ENCODE data around the gene HECA. TPM values are rescaled to one million over a fixed set of nuclear protein-coding genes. Genes with fewer than 3 reads are reported as not detected.
A peak's percentile ranks its signal among the peaks of the same experiment; 100 is the strongest.
"Not testable (repeated sequence)": the region's sequence is repeated elsewhere in the genome, so short reads cannot be mapped to it uniquely, and the experiment has no call there.

HECA gene
- polyA plus RNA-seq, 3 donors from 2014 or later: 3.2 to 4.9 (median 3.8) TPM

- H3K4me3 Mint-ChIP-seq: peak overlapping the region; percentile 69 to 86 (median 84)
- H3K27me3 Mint-ChIP-seq (ENCODE audit: low read depth in 3 of 3): peaks cover 0 to 5% (median 2%) of the 10 kb centered on the region in 3 donors
- peak overlapping the region; percentile 82 to 98 (median 94) for H3K27ac Mint-ChIP-seq
- peaks cover 2 to 9% (median 4%) of the 10 kb centered on the region in 6 donors for H3K9me3 Mint-ChIP-seq
- peak; percentile 78 to 80 (median 78) for DNase-seq
- H3K36me3 Mint-ChIP-seq: peaks cover 2 to 5% (median 4%) of the 10 kb centered on the region in 3 donors
- H3K4me1 Mint-ChIP-seq: peaks cover 24 to 25% of the 10 kb centered on the region in 2 donors
These were observed 9.8 kb upstream of the HECA start for GRCh38 chr6:139124887-139125672.

- DNase-seq: no peak
- H3K4me1 Mint-ChIP-seq: peaks cover 24 to 25% of the 10 kb centered on the region in 2 donors
- H3K36me3 Mint-ChIP-seq: no peaks in the 10 kb centered on the region
- H3K4me3 Mint-ChIP-seq: peak overlapping the region in 3 of 5 donors; percentile 11 to 86 (median 46)
- peak overlapping the region; percentile 82 to 98 (median 94) for H3K27ac Mint-ChIP-seq
- peaks cover 0 to 5% (median 2%) of the 10 kb centered on the region in 3 donors for H3K27me3 Mint-ChIP-seq (ENCODE audit: low read depth in 3 of 3)
- peaks cover 0 to under 1% (median 0%) of the 10 kb centered on the region in 6 donors for H3K9me3 Mint-ChIP-seq
These were observed 8.6 kb upstream of the HECA start for GRCh38 chr6:139126255-139126654.

DNA sequence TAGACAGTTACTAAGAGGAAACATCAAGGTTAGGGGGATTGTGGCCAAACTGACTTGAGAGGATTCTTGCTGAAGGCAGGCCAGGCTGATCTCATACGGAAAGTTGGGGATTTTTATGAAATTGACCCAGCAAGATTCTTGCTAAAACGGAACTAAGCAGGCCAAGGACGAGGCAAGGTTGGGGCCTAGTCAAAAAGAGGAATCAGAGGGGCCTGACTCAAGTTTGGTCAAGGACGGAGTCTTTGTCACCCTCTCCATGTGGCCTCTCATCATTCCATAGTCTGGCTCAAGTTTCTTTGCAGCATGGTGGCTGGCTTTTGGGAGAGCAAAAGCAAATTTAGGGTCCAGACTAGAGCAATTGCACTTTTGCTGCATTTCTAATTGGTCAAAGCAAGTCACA is 7.9 kb upstream of the HECA start:
- Mint-ChIP-seq H3K4me3 (no peak overlapping the region), H3K27me3 (ENCODE audit: low read depth in 3 of 3) (peaks cover 0 to 5% (median 2%) of the 10 kb centered on the region in 3 donors), H3K27ac (peak overlapping the region in 5 of 6 donors; percentile 93 to 98 (median 94)), H3K36me3 (no peaks in the 10 kb centered on the region), H3K4me1 (peaks cover 24 to 25% of the 10 kb centered on the region in 2 donors), H3K9me3 (no peaks in the 10 kb centered on the region)
- no peak for DNase-seq

DNA sequence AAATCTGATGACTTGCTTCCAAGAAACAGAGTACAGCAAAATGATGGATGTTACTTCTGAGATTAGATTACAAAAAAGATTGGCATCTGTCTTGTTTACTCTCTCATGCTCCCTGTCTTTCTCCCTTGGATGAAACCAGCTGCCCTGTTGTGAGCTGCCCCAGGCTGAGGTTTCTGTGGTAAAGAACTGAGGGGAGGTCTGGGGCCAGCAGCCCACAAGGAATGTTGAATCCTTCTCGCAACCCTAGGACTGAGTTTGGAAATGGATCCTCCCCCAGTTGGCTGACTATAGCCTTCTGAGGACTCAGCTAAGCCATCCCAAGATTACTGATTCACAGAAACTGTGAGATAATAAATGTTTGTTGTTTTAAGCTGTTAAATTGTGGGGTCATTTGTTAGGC is 5.6 kb upstream of the HECA start:
- Mint-ChIP-seq H3K27me3 (ENCODE audit: low read depth in 3 of 3) (peaks cover 2 to 4% (median 4%) of the 10 kb centered on the region in 3 donors), H3K27ac (no peak overlapping the region), H3K36me3 (no peaks in the 10 kb centered on the region), H3K4me3 (no peak overlapping the region), H3K9me3 (no peaks in the 10 kb centered on the region), H3K4me1 (peaks cover 28 to 32% of the 10 kb centered on the region in 2 donors)
- DNase-seq: no peak

DNA sequence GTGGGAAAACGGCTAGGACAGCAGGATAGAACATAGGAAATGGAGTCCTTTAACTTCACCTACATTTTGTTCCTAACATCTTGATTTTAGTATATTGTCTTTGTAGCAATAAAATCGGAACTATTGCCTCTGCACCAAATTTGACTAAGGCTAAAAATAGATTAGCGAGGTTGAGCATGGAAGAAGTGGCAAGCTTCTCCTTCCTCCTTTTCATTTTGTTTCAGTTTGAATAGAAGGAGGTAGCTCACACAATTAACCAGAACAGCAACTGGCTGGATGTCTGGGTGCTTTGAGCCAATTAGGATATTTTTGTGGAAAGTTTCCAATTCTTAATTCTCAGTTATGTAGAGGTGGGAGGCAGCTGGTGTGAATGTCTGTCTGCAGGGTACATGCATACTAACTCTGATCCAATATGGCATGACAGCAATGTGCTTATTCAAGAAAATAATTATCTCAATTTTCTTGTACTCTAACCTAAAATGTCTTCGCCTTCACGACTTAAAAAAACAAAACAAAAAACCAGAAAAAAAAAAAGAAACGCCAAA is 3.1 kb upstream of the HECA start:
- no peak overlapping the region for H3K4me3 Mint-ChIP-seq
- H3K27ac Mint-ChIP-seq: peak overlapping the region in 5 of 6 donors; percentile 44 to 91 (median 65)
- peaks cover 14 to 23% (median 19%) of the 10 kb centered on the region in 3 donors for H3K27me3 Mint-ChIP-seq (ENCODE audit: low read depth in 3 of 3)
- no peak for DNase-seq
- H3K4me1 Mint-ChIP-seq: peaks cover 18 to 25% of the 10 kb centered on the region in 2 donors
- H3K9me3 Mint-ChIP-seq: no peaks in the 10 kb centered on the region
- peaks cover 0 to 4% (median 0%) of the 10 kb centered on the region in 3 donors for H3K36me3 Mint-ChIP-seq

- Mint-ChIP-seq H3K27ac (peak overlapping the region; percentile 91 to 99 (median 96)), H3K9me3 (no peaks in the 10 kb centered on the region), H3K36me3 (peaks cover 0 to 4% (median 0%) of the 10 kb centered on the region in 3 donors), H3K27me3 (ENCODE audit: low read depth in 3 of 3) (peaks cover 15 to 23% (median 19%) of the 10 kb centered on the region in 3 donors), H3K4me1 (peaks cover 32 to 39% of the 10 kb centered on the region in 2 donors), H3K4me3 (peak overlapping the region in 4 of 5 donors; percentile 12 to 46 (median 26))
- DNase-seq: no peak
These were observed 1.4 kb upstream of the HECA start for GRCh38 chr6:139133262-139134063.

GRCh38 chr6:139134064-139134395 is 850 bp upstream of the HECA start:
- no peak for DNase-seq
- Mint-ChIP-seq H3K4me1 (peaks cover 38 to 45% of the 10 kb centered on the region in 2 donors), H3K27ac (peak overlapping the region; percentile 91 to 99 (median 96)), H3K27me3 (ENCODE audit: low read depth in 3 of 3) (peaks cover 15 to 23% (median 19%) of the 10 kb centered on the region in 3 donors), H3K36me3 (peaks cover 0 to 4% (median 0%) of the 10 kb centered on the region in 3 donors), H3K9me3 (no peaks in the 10 kb centered on the region), H3K4me3 (peak overlapping the region in 4 of 5 donors; percentile 12 to 80 (median 38))

DNA sequence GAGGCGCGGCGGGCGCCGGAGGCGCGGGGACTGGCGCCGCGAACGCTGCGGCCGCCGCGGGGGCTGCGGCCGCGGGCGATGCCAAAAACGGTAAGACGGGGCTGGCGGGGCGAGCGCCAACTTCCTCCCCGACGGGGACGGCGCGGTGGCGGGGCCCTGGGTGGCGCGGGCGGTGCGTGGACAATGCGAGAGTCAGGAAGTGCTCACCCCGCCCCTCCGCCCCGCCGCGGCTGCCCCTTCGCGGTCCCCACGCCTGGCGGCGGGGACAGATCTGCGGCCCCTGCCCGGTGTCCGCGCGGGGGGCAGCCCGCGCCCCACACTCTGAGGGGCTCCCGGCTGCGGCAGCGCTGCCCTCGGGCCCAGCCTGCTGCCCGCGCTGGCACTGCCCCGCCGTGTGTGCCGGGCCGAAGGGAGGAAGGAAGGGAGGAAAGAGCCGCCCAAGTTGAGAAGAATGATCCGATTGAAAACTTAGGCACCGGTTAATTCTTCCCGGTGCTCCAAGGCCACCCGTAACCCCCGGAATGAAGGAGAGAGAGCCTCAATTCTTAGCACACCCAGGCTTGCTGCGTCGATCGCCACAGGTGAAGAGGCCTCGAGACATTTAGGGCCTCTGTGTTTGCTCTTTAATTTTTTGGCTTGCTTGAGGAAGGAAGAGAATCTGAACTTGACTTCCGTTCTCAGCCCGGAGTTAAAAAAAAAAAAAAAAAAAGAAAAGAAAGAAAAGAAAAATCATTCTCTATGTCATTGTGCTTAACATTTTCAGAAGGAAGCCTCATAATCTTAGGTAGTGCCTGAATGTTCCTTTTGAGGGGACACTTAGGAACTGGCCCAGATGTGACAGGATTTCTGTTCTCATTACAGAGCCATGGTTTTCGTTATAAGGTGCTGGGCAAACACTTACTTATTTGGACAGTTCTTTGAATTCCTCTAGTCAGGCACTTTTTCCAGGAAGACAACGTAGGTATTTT is 982 bp downstream of the HECA start:
- Mint-ChIP-seq H3K27me3 (ENCODE audit: low read depth in 3 of 3) (peaks cover 15 to 23% (median 19%) of the 10 kb centered on the region in 3 donors), H3K4me1 (peaks cover 55 to 62% of the 10 kb centered on the region in 2 donors), H3K27ac (peak overlapping the region; percentile 91 to 99 (median 96)), H3K4me3 (peak overlapping the region; percentile 83 to 97 (median 90)), H3K36me3 (peaks cover 0 to 4% (median 0%) of the 10 kb centered on the region in 3 donors), H3K9me3 (no peaks in the 10 kb centered on the region)
- peak; percentile 72 to 78 (median 74) for DNase-seq

DNA sequence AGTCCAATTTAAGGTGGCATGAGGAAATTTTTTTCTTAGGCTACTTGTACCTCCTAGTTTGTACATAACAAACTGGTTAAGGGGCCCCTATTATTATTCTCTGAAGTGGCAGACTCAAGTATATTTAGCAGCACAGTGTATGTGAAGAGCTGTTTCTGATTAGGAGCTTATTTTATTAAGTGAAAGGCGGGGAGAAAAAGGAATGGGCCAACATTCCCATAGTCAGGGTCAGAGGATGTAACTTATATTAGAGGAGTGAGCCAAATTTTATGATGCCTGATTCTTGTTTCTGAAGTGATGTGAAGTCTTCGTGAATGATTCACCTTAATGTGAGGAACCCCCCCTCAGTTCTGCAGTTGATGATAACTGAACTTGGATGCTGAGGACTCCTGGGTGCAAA is 2.8 kb downstream of the HECA start:
- DNase-seq: no peak
- Mint-ChIP-seq H3K9me3 (no peaks in the 10 kb centered on the region), H3K27me3 (ENCODE audit: low read depth in 3 of 3) (peaks cover 16 to 23% (median 19%) of the 10 kb centered on the region in 3 donors), H3K27ac (peak overlapping the region; percentile 91 to 99 (median 96)), H3K36me3 (peaks cover 0 to 4% (median 0%) of the 10 kb centered on the region in 3 donors), H3K4me3 (peak overlapping the region; percentile 83 to 97 (median 90)), H3K4me1 (peaks cover 62 to 77% of the 10 kb centered on the region in 2 donors)

GRCh38 chr6:139140854-139141253 is 6.0 kb downstream of the HECA start:
- not testable (repeated sequence) for H3K27ac Mint-ChIP-seq, H3K9me3 Mint-ChIP-seq
- H3K4me1 Mint-ChIP-seq: peaks cover 89 to 95% of the 10 kb centered on the region in 2 donors

DNA sequence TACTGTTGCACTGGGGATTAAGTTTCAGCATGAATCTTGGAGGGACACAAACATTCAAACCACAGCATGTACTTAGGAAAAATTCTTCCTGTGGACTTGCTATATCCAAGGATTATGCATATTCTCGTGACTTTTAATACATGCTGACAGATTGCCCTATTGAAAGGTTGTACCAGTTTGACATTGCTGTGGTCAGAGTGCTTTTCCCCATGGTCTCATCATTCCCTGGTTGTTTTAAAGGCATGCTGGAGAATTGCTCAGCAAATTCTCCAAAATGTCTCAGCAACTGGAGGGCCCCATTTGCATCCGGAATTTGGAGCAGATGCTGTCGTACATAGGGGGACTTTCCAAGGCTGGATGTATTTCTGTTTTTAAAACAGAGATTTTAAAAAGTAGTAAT is 7.4 kb downstream of the HECA start:
- Mint-ChIP-seq H3K4me3 (no peak overlapping the region), H3K4me1 (peaks cover 89 to 95% of the 10 kb centered on the region in 2 donors), H3K27ac (peak overlapping the region in 1 of 6 donors; percentile 16), H3K27me3 (ENCODE audit: low read depth in 3 of 3) (peaks cover 0 to 4% (median 0%) of the 10 kb centered on the region in 3 donors), H3K36me3 (no peaks in the 10 kb centered on the region), H3K9me3 (no peaks in the 10 kb centered on the region)
- DNase-seq: no peak

More at GRCh38 chr6:139140854-139141253, 6.0 kb downstream of the HECA start:
- H3K4me3 Mint-ChIP-seq, DNase-seq, H3K36me3 Mint-ChIP-seq: not testable (repeated sequence)
- H3K27me3 Mint-ChIP-seq (ENCODE audit: low read depth in 3 of 3): peaks cover 8 to 13% (median 10%) of the 10 kb centered on the region in 3 donors

- Mint-ChIP-seq H3K4me3 (peak overlapping the region; percentile 46 to 62 (median 51)), H3K4me1 (peaks cover 89 to 95% of the 10 kb centered on the region in 2 donors), H3K9me3 (no peaks in the 10 kb centered on the region), H3K27me3 (ENCODE audit: low read depth in 3 of 3) (peaks cover 0 to 4% (median 0%) of the 10 kb centered on the region in 3 donors), H3K36me3 (no peaks in the 10 kb centered on the region), H3K27ac (peak overlapping the region in 5 of 6 donors; percentile 25 to 79 (median 35))
- DNase-seq: no peak
These were observed 8.2 kb downstream of the HECA start for GRCh38 chr6:139143111-139143510.

Data from immature natural killer cell (primary cell).